H1 (cell line): Measurements from ENCODE around the gene STK32C. TPM values are rescaled to one million over a fixed set of nuclear protein-coding genes. Genes with fewer than 3 reads are reported as not detected.

Experiments used
- CTCF ChIA-PET: fragments of 300-600 bp; sonication (Branson Sonifier 250); formaldehyde crosslinking; loops from one replicate; lab custom pipeline; 2021; ENCODE audit not compliant: partially characterized antibody; lab: Charles Lee
- POLR2A ChIA-PET: fragments of 300-600 bp; sonication (Branson Sonifier 250); formaldehyde crosslinking; loops from one replicate; lab custom pipeline; 2021; ENCODE audit warnings: inconsistent platforms; ENCODE audit not compliant: partially characterized antibody; lab: Charles Lee
- DNase-seq, 2 experiments: peaks; one replicate each; pipeline versions ENCODE4 v3.0.0 to v3.0.0-alpha.2; 2010 to 2022; ENCODE audit warnings: low spot score in 2 of 2, low read depth in 1 of 2, mixed read lengths in 1 of 2
- FAIRE-seq: peaks from 2 replicates; lab custom pipeline; 2011; peaks lifted over from hg19 to GRCh38; lab: Jason Lieb, UNC
- H2AFZ ChIP-seq: 2 replicates; pipeline ENCODE4 v1.8.1; 2012; ENCODE audit warnings: low read length, inconsistent platforms
- H2AK5ac ChIP-seq: 2 replicates; pipeline ENCODE4 v1.6.1; 2013; ENCODE audit warnings: low read depth, low read length
- H2BK120ac ChIP-seq: replicated peaks from 2 replicates; pipeline ENCODE3; 2013; ENCODE audit warnings: low read depth, low read length, inconsistent platforms
- H2BK12ac ChIP-seq: 2 replicates; pipeline ENCODE4 v1.6.1; 2013; ENCODE audit warnings: low read depth, low read length
- H2BK15ac ChIP-seq: 2 replicates; pipeline ENCODE4 v1.6.1; 2013; ENCODE audit warnings: low read length
- H2BK20ac ChIP-seq: 2 replicates; pipeline ENCODE4 v1.6.1; 2013; ENCODE audit warnings: low read length
- H2BK5ac ChIP-seq: 2 replicates; pipeline ENCODE4 v1.6.1; 2013; ENCODE audit warnings: low read depth, low read length
- H3K14ac ChIP-seq: 2 replicates; pipeline ENCODE4 v1.6.1; 2013; ENCODE audit warnings: inconsistent platforms; ENCODE audit not compliant: insufficient read length
- H3K18ac ChIP-seq: 2 replicates; pipeline ENCODE4 v1.6.1; 2013; ENCODE audit warnings: low read length; ENCODE audit errors: extremely low read depth
- H3K23ac ChIP-seq: 2 replicates; pipeline ENCODE4 v1.6.1; 2013; ENCODE audit warnings: inconsistent platforms; ENCODE audit not compliant: insufficient read length
- H3K23me2 ChIP-seq: 2 replicates; pipeline ENCODE4 v1.6.1; 2013; ENCODE audit warnings: low read depth, low read length
- H3K27ac ChIP-seq: 2 replicates; pipeline ENCODE4 v1.6.1; 2011; ENCODE audit warnings: low read depth, low read length, inconsistent platforms
- H3K27me3 ChIP-seq, 4 experiments: replicated peaks in 1 of 4; 1 replicate in 1 of 4; 2 replicates in 3 of 4; pipeline versions ENCODE4 v1.6.1 to v1.8.1; 2011 to 2013; ENCODE audit warnings: low read length in 3 of 4, mild to moderate bottlenecking in 3 of 4, inconsistent platforms in 2 of 4, mixed read lengths in 2 of 4, moderate library complexity in 1 of 4; ENCODE audit not compliant: control insufficient read depth in 3 of 4, insufficient read depth in 3 of 4; ENCODE audit errors: extremely low read depth in 1 of 4
- H3K36me3 ChIP-seq, 4 experiments: 2 replicates each; pipeline versions ENCODE4 v1.6.1 to v1.8.1; 2011 to 2013; ENCODE audit warnings: mild to moderate bottlenecking in 4 of 4, low read length in 3 of 4, moderate library complexity in 2 of 4, control low read depth in 1 of 4, inconsistent platforms in 1 of 4; ENCODE audit not compliant: insufficient read depth in 4 of 4, control insufficient read depth in 2 of 4
- H3K4ac ChIP-seq: replicated peaks from 2 replicates; pipeline ENCODE3; 2013; ENCODE audit warnings: low read length, low read depth, mixed read lengths, inconsistent platforms; ENCODE audit not compliant: insufficient read length
- H3K4me1 ChIP-seq, 4 experiments: replicated peaks in 1 of 4; 1 replicate in 1 of 4; 2 replicates in 3 of 4; pipeline versions ENCODE4 v1.6.1 to v1.8.1; 2011 to 2013; ENCODE audit warnings: low read length in 3 of 4, inconsistent platforms in 2 of 4, mixed read lengths in 1 of 4; ENCODE audit not compliant: insufficient read depth in 4 of 4, control insufficient read depth in 3 of 4
- H3K4me2 ChIP-seq, 2 experiments: 2 replicates each; pipeline versions ENCODE4 v1.6.1 to v1.8.1; 2011 to 2013; ENCODE audit warnings: low read depth in 2 of 2, low read length in 2 of 2, control low read depth in 1 of 2, inconsistent platforms in 1 of 2, mild to moderate bottlenecking in 1 of 2; ENCODE audit not compliant: insufficient read depth in 1 of 2
- H3K4me3 ChIP-seq, 4 experiments: fragments of 200-600, 300-600 bp in 1 of 4; sonication (generic), shearing (Covaris generic), sonication (Bioruptor Twin) in 1 of 4; 2 replicates each; pipeline versions ENCODE4 v1.5.1 to v1.8.1; 2011 to 2016; ENCODE audit warnings: low read length in 4 of 4, low read depth in 3 of 4, control low read depth in 2 of 4, inconsistent platforms in 2 of 4, mild to moderate bottlenecking in 2 of 4, mixed read lengths in 1 of 4, moderate library complexity in 1 of 4; ENCODE audit not compliant: insufficient read depth in 2 of 4; ENCODE audit errors: extremely low read depth in 1 of 4
- H3K56ac ChIP-seq: replicated peaks from 2 replicates; pipeline ENCODE3; 2013; ENCODE audit warnings: low read depth, mild to moderate bottlenecking, mixed read lengths, low read length, inconsistent platforms; ENCODE audit not compliant: insufficient read length
- H3K79me1 ChIP-seq: 2 replicates; pipeline ENCODE4 v1.6.1; 2013; ENCODE audit warnings: low read depth, low read length, control low read depth
- H3K79me2 ChIP-seq, 2 experiments: 2 replicates each; pipeline versions ENCODE4 v1.6.1 to v1.8.1; 2012 to 2013; ENCODE audit warnings: low read length in 2 of 2, mild to moderate bottlenecking in 2 of 2, inconsistent platforms in 1 of 2; ENCODE audit not compliant: insufficient read depth in 2 of 2, control insufficient read depth in 1 of 2
- H3K9ac ChIP-seq, 4 experiments: replicated peaks in 1 of 4; 1 replicate in 1 of 4; 2 replicates in 3 of 4; pipeline versions ENCODE4 v1.6.1 to v1.8.1; 2011 to 2013; ENCODE audit warnings: low read depth in 3 of 4, low read length in 3 of 4, control low read depth in 2 of 4, mild to moderate bottlenecking in 2 of 4, moderate library complexity in 2 of 4, inconsistent platforms in 1 of 4; ENCODE audit errors: extremely low read depth in 1 of 4
- H3K9me3 ChIP-seq, 2 experiments: 2 replicates each; pipeline versions ENCODE4 v1.6.1 to v1.8.1; 2012 to 2013; ENCODE audit warnings: mild to moderate bottlenecking in 2 of 2, moderate library complexity in 2 of 2, control low read depth in 1 of 2, inconsistent platforms in 1 of 2, low read depth in 1 of 2, low read length in 1 of 2, mixed read lengths in 1 of 2; ENCODE audit not compliant: insufficient read depth in 2 of 2
- H4K20me1 ChIP-seq, 2 experiments: replicated peaks in 1 of 2; 2 replicates each; pipeline versions ENCODE3 to v1.8.1; 2011 to 2013; ENCODE audit warnings: inconsistent platforms in 2 of 2, low read length in 2 of 2, mild to moderate bottlenecking in 1 of 2; ENCODE audit not compliant: insufficient read depth in 2 of 2, control insufficient read depth in 1 of 2
- H4K5ac ChIP-seq: 2 replicates; pipeline ENCODE4 v1.6.1; 2013; ENCODE audit warnings: low read length, low read depth, mixed read lengths, inconsistent platforms; ENCODE audit not compliant: insufficient read length
- H4K8ac ChIP-seq: 2 replicates; pipeline ENCODE4 v1.8.0; 2013; ENCODE audit warnings: mild to moderate bottlenecking, moderate library complexity, low read length, inconsistent platforms; ENCODE audit not compliant: insufficient read depth; ENCODE audit errors: extremely low read depth
- H4K91ac ChIP-seq: replicated peaks from 2 replicates; pipeline ENCODE3; 2013; ENCODE audit warnings: low read length, mixed read lengths, inconsistent platforms; ENCODE audit not compliant: insufficient read length
- ASH2L ChIP-seq: fragments of 200-600, 300-600 bp; sonication (generic); IDR thresholded peaks from one replicate; pipeline ENCODE4 v1.7.1; 2017; ENCODE audit warnings: low read length
- BACH1 ChIP-seq: IDR thresholded peaks from 2 replicates; pipeline ENCODE4 v1.6.1; 2012; ENCODE audit warnings: low read length, improper control_type of control experiment
- BCL11A ChIP-seq, 2 experiments: IDR thresholded peaks; one replicate each; pipeline ENCODE4 v1.6.1; 2011; ENCODE audit warnings: low read depth in 2 of 2, low read length in 2 of 2, mild to moderate bottlenecking in 2 of 2
- KDM4A ChIP-seq: IDR thresholded peaks from one replicate; pipeline ENCODE4 v1.7.1; 2012; ENCODE audit warnings: low read depth, mild to moderate bottlenecking, moderate library complexity, low read length, inconsistent platforms; ENCODE audit not compliant: severe bottlenecking
- RAD21 ChIP-seq, 2 experiments: IDR thresholded peaks in 1 of 2; conservative IDR thresholded peaks in 1 of 2; 2 replicates each; pipeline ENCODE4 v1.6.1; 2011; ENCODE audit warnings: low read depth in 2 of 2, low read length in 2 of 2, improper control_type of control experiment in 1 of 2, inconsistent platforms in 1 of 2, mild to moderate bottlenecking in 1 of 2, moderate library complexity in 1 of 2
- SAP30 ChIP-seq: fragments of 300-600 bp; sonication (generic); IDR thresholded peaks from 2 replicates; pipeline ENCODE4 v1.7.1; 2012; ENCODE audit warnings: low read length, moderate library complexity, mild to moderate bottlenecking, inconsistent platforms; ENCODE audit not compliant: insufficient read depth, insufficient replicate concordance
- SIX5 ChIP-seq: IDR thresholded peaks from 2 replicates; pipeline ENCODE4 v1.6.1; 2011; ENCODE audit warnings: mild to moderate bottlenecking, low read depth, low read length
- TBP ChIP-seq: IDR thresholded peaks from 2 replicates; pipeline ENCODE4 v1.6.1; 2011; ENCODE audit warnings: low read depth, low read length, improper control_type of control experiment
- WGBS, 2 experiments: shearing (Covaris generic) in 1 of 2; methylation state at CpG; one replicate each; pipeline versions ENCODE4 v1.1.6 to v1.1.7; 2013 to 2015; ENCODE audit warnings: low lambda C conversion rate in 2 of 2, mixed read lengths in 2 of 2, inconsistent platforms in 1 of 2, low coverage in 1 of 2, missing lambda C conversion rate in 1 of 2; ENCODE audit not compliant: insufficient replicate concordance in 2 of 2, insufficient coverage in 1 of 2, insufficient read length in 1 of 2; ENCODE audit errors: extremely low coverage in 1 of 2, missing lambda C conversion rate in 1 of 2; 5-methylcytosine and 5-hydroxymethylcytosine counted together
- polyA plus RNA-seq, 7 experiments: library from polyadenylated mRNA; depleted of rRNA in 3 of 7; stranded (reverse) in 5 of 7; unstranded in 2 of 7; fragments of >200 nt in 5 of 7; fragments of 200-250 nt in 2 of 7; gene quantifications; 1 replicate in 5 of 7; 2 replicates in 1 of 7; 4 replicates in 1 of 7; pipeline versions ENCODE4 v1.2.1 to v1.2.3, GENCODE V29; 2011 to 2013; ENCODE audit warnings: missing spikeins in 2 of 7, mixed read lengths in 2 of 7
- total RNA-seq: library from RNA; stranded (reverse); fragmentation: NEBNext Ultra II Directional; extraction: Animal tissue kit (Norgen Biotek cat#: 25700); gene quantifications from 2 replicates; pipeline ENCODE4 v1.2.1, GENCODE V29; 2021

STK32C gene
- total and polyA plus RNA-seq, 2 of the 8 experiments (the other 6 are each of a cell fraction or from before 2014, with no cell fraction given), result 10.6 to 15.6 TPM

DNA sequence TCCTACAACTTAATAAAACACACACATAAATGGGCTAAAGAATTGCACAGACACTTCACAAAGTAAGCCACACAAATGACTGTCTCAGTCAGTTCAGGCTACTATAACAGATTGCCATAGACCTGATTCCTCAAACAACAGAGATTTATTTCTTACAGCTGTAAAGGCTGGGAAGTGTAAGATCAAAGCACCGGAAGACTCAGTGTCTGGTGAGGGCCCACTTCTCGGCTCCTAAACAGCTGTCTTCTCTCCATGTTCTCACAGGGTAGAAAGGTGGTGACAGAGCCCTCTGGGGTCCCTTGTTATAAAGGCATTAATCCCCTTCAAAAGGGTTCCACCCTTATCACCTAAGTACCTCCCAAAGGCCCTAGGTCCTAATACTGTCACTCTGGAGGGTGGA lies 18.3 kb downstream of the STK32C start:
- Histone ChIP-seq H4K5ac (no peak overlapping the region), H2AK5ac (no peak overlapping the region), H3K36me3 (no peaks in the 10 kb centered on the region), H3K27ac (no peak overlapping the region), H3K4me1 (peaks cover 0 to 11% (median 10%) of the 10 kb centered on the region in 4 experiments; a peak in 6 of 7 replicates), H3K27me3 (no peaks in the 10 kb centered on the region), H3K9ac (no peak overlapping the region), H2BK12ac (no peak overlapping the region), H2BK5ac (no peak overlapping the region), H2BK15ac (no peak overlapping the region), H3K79me2 (no peaks in the 10 kb centered on the region), H3K4me3 (no peak overlapping the region), H3K23me2 (no peaks in the 10 kb centered on the region), H2AFZ (no peak overlapping the region), H3K79me1 (no peaks in the 10 kb centered on the region), H2BK120ac (no peak overlapping the region), H3K18ac (no peak overlapping the region), H4K8ac (no peak overlapping the region), H2BK20ac (no peak overlapping the region), H3K9me3 (no peaks in the 10 kb centered on the region), H3K4me2 (no peak overlapping the region), H3K56ac (no peak overlapping the region), H3K23ac (no peak overlapping the region), H4K20me1 (peaks cover 2 to 5% of the 10 kb centered on the region in 2 experiments), H3K14ac (no peak overlapping the region), H3K4ac (no peak overlapping the region), H4K91ac (no peak overlapping the region)
- FAIRE-seq (no peak), DNase-seq (no peak)
- 92% methylated on average over 2 of the region's 2 CpGs; no CpG with 5 or more reads in 1 of the 2 experiments for WGBS, 2 experiments
- ChIA-PET POLR2A (no interaction called here), CTCF (interaction anchor here (1.5 kb wide), 1 partner anchor 71 kb away, joined by 6 read pairs; no protein-coding TSS in a partner anchor)
- TF ChIP-seq BACH1, result no peak
- TF ChIP-seq SIX5, result no peak
- TF ChIP-seq KDM4A, result no peak
- TF ChIP-seq RAD21 (IDR thresholded peaks at IDR 0.05 in 1 of 2, conservative IDR thresholded peaks at IDR 0.05 in 1 of 2; ENCODE audit: low read depth in 2 of 2, low read length in 2 of 2), result no peak
- no peak for TF ChIP-seq TBP
- no peak for TF ChIP-seq SAP30
- no peak for TF ChIP-seq ASH2L
- TF ChIP-seq BCL11A (IDR thresholded peaks at IDR 0.05; ENCODE audit: low read depth in 2 of 2, low read length in 2 of 2), result no peak
